AG09319 (cell line): ENCODE results near the gene KMT5B.
A peak's percentile ranks its signal among the peaks of the same experiment; 100 is the strongest.

Experiments
- DNase-seq: peaks from one replicate; pipeline ENCODE4 v3.0.0-alpha.2; 2010; ENCODE audit warnings: low read depth; ENCODE audit errors: extremely low read depth
- CTCF ChIP-seq: IDR thresholded peaks from 2 replicates; pipeline ENCODE4 v1.5.1; 2011; ENCODE audit warnings: low read depth, mild to moderate bottlenecking, inconsistent platforms, low read length, moderate library complexity

The KMT5B gene

GRCh38 chr11:68213135-68213515, at the start of gene KMT5B:
TSS of gene KMT5B (minus strand) at chr11:68213296. CDS start at chr11:68190076, 23,220 bp downstream.
- no peak for TF ChIP-seq CTCF
- DNase-seq = peak; percentile 44

- no peak for DNase-seq
- no peak for TF ChIP-seq CTCF
Measured at GRCh38 chr11:68262544-68262827, 49.4 kb upstream of the KMT5B start.

GRCh38 chr11:68261749-68262543, 48.9 kb upstream of the KMT5B start:
- DNase-seq = no peak
- TF ChIP-seq CTCF = no peak

- no peak for TF ChIP-seq CTCF
Measured at GRCh38 chr11:68261006-68261405, 47.9 kb upstream of the KMT5B start.

GRCh38 chr11:68260484-68260883, 47.4 kb upstream of the KMT5B start:
- no peak for DNase-seq
- no peak for TF ChIP-seq CTCF

More at GRCh38 chr11:68261006-68261405, 47.9 kb upstream of the KMT5B start:
- no peak for DNase-seq

- no peak for DNase-seq
- no peak for TF ChIP-seq CTCF
Measured at GRCh38 chr11:68259122-68259959, 46.2 kb upstream of the KMT5B start.

GRCh38 chr11:68258363-68258765, 45.3 kb upstream of the KMT5B start:
- no peak for TF ChIP-seq CTCF
- DNase-seq = no peak
